Dermis microvascular lymphatic vessel endothelial cell (primary cell): ENCODE data around the gene HRG. TPM values are rescaled to one million over a fixed set of nuclear protein-coding genes. Genes with fewer than 3 reads are reported as not detected.

ENCODE experiments used
- DNase-seq, 2 donors: peaks; one replicate each; pipeline versions ENCODE4 v3.0.0 to v3.0.0-alpha.2; 2010; ENCODE audit warnings: low read depth in 2 of 2
- total RNA-seq: library from RNA; depleted of rRNA; stranded (reverse); fragments of >200 nt; gene quantifications from 2 replicates; pipeline ENCODE4 v1.2.1, GENCODE V29; 2014

Gene HRG
- total RNA-seq, 1 donor from 2014 or later, result not detected

DNA sequence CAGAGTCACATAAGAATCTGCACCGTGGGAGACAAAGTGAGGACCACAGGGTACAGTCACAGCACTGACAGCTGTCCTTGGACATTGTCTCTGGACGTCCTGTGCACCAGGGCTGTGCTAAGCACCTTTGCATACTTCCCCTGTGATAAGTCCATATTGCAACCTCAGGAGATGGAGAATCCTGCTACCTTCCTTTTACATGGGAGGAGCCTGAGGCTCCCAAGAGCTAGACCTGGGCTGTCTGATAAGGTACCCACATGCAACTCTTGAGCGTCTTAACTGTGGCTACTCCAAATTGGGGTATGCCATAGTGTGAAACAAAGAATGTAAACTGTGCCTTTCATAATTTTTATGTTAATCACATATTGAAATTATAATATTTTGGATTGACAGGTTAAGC lies 28.1 kb upstream of the HRG start:
- DNase-seq, result no peak

DNA sequence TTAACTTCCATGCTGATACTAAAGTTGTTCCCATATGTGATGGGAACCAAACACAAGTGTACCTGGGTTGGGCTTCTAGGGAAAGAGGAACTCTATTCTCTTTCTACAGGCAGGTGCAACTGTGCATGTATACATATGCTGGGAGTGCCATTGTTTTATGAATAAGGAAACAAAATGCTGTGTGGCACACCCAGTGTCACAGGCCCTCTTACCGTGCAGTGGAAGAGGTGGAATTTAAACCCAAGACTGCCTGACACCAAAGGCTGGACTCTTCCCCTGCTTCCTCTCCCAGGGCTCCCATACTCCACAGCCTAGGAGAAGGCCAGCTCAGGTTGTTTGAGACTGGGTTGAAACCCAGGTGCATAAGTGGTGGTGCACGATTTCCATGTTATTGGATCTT lies 27.6 kb upstream of the HRG start:
- no peak for DNase-seq

DNA sequence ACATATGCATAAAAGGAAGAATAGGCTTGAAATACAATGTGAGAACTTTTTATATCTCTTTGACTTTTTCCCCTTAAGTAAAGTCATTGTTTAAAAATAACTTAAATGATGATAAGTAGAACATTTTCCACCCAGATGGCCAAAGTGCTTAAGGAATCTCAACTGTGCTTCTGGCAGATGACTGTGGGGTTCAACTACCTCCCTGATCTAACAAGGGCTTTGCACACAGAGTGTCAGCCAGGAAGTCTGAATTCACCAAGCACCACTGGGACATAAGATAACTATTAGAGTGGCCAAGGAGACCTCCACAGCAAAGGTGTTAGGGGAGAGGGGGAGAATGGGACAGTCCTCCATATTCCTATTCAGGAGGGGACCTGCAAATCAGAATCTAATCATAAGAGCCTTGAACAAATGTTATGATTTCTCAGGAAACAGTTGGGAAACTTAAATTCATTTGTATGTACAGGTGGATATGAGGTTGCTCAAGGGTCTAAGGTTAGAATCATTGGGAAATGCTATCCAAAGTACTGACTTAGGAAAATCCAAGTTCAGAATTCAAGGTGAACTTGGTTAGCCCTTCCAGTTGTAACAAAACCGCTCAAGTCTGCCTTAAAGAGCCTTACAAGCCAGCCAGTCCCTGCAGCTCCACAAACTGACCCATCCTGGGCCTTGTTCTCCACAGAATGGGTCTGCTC lies 25.9 kb upstream of the HRG start, which contains the start of gene FETUB:
FETUB (plus strand) TSS at position 622 of the 695 bp plus-strand sequence; CDS start at position 684, 62 bp downstream.
- no peak for DNase-seq

DNA sequence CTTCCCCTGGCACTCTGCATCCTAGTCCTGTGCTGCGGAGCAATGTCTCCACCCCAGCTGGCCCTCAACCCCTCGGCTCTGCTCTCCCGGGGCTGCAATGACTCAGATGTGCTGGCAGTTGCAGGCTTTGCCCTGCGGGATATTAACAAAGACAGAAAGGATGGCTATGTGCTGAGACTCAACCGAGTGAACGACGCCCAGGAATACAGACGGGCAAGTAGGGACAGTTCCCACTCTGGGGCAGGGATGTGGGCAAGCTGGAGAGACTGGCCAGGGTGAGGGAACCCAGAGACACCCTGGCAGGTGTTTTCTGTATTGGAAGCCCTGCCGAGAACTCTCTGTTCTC lies 25.4 kb upstream of the HRG start:
- DNase-seq, result no peak

DNA sequence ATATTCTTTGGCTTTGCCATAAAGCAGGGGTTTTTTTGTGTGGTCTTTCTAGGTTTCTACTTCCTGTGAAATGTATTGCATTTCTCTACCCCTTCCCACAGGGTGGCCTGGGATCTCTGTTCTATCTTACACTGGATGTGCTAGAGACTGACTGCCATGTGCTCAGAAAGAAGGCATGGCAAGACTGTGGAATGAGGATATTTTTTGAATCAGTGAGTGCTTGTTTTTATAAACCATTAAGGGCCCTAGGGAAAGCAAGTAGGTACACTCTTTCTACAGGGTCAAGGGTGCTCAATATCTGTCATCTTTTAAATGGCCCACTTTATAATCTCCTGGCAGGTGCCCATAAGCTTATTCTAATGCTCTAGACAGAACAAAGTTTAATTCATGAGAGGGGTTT lies 24.9 kb upstream of the HRG start:
- DNase-seq, result no peak

DNA sequence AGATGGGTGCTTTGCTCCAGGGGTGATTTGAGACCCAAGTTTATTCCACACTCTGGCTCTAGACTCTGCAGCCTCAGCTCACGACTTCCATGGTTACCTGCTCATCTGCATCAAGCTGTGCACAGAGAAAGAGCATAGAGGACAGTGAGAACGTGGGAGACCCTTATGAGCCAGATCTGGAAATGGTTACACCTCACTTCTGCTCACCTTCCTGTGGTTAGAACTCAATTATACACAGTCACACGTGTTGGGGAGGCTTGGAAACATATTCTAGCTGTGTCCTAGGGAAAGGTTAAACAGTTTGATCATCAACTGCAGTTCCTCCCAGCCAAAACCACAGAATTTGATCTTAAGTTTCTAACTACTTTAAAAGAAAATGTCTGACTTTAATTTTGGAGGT lies 23.8 kb upstream of the HRG start:
- DNase-seq, result no peak

DNA sequence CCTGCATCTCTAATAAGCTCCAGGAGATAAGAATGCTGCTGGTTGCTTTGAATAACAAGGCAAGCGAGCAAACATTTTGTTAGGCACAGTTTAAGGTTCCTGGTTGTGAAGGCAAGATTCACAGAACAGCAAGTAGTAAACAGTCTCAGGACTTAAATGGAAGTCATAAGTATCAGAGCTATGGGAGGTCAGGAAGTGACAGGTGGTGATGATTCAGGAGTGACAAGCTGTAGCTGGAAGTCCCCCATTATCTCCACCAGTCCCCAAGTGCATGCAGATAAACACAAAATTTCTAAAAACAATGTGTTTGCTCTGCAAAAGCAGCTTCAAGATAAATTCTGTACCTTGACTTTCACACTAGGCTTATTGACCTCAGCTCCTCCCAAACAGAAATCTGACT lies 22.3 kb upstream of the HRG start:
- no peak for DNase-seq

DNA sequence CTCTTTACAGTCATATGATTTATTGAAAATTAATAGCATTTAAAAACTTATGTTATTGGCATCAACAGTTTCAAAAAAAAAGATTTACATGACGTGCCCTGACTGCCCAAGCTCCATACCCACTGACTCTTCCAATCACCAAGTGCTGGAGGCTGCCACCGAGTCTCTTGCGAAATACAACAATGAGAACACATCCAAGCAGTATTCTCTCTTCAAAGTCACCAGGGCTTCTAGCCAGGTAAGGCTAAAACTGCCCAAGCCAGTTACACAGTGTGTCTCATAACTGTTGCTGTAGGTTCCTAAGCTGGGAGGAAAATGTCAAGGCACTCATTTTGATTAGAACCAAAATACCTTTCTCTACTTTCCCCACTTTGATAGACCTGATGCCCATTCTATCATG lies 21.1 kb upstream of the HRG start:
- DNase-seq, result no peak

DNA sequence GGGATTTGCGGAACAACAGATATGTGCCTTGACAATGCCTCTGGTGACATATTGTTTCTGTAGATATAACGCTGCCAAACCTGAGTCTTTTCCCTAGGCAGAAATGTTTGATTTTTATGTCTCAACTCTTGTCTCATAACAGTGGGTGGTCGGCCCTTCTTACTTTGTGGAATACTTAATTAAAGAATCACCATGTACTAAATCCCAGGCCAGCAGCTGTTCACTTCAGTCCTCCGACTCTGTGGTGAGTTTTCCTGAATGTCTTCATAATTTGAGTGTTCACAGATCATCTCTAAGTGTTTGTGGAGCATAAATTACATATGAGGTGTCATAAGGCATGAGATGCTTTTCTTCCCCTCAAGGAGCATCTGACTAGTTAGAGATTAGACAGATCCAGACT lies 19.7 kb upstream of the HRG start:
- no peak for DNase-seq

DNA sequence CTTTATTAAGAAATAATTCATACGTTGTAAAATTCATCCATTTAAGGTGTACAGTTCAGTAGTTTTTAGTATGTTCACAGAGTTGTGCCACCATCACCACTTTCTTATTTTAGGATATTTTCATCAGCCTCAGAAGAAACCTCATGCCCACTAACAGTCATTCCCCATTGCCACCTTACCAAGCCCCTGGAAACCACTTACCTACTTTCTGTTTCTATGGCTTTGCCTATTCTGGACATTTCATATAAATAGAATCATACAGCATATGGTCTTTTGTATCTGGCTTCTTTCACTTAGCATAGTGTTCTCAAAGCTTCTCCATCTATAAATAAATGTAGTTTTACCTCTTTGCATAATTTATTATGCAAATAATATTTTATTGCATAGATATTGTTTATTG lies 19.0 kb upstream of the HRG start:
- no peak for DNase-seq

DNA sequence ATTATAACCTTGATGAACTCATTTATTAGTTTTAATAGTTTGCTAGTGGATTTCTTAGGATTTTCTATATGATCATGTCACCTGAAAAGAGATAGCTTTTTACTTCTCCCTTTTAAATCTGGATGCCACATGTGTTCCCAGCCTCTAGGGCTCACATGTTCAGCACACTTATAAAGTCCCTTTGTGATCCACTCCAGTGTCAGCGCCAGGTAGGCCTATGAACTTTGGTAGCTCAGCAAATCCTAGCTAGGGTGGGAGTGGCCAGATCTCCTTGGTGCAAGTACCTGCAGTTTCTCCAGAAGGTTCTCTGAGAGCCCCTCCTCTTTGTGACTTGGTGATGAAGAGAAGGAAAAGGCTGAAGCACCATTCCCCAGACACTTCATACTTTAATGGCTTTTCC lies 17.0 kb upstream of the HRG start:
- DNase-seq, result no peak

DNA sequence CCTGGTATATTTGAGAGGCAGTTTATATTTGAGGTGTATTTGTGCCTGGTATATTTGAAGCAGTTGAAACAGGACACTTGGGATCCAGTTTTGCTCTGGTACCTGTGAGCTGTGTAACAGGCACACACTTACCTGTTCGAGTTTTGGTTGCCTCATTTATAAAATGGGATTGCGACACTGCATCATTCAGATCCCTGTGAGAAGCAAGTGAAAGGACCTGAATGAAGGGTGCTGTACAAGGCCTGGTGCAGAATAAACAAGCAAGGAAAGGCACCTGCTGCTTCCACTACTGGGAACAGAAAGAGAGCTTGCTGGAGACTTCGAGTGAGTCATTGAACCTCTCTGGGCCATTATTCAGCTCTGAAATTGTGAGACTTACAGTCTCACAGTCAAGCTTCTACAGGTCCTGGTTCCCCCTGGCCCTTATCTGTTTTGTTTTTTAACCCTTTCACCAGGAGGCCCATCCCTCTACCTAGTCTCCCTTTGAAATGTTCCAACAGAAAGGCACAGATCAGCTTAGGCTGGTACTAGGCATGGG lies 14.1 kb upstream of the HRG start:
- no peak for DNase-seq

DNA sequence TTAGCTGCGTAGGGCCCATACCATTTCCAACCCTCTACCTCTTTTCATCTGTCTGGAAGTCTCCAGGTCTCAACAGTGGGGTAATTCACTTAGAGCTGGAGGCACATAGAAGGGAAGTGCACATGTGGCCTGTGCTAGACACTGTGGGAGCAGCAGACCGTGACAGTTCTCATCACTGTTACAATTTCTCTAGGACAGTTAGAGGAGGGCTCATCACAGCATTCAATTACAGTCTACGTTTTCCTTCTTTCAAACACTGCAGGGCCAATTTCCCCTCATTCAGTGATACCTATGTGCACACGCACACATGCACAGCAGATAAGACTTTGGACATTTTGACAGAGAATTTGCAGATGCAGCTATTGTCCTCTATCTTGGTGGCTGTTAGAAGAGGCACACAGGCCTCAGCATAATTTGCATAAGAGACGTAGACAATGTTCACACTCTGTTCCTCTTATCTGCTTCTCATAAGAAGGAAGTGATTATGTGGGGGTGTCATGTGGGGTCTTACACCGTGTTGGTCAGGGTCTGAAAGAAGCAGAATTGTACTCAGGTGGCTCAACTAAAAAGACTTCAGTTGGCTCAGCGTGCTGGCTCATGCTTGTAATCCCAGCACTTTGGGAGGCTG lies 12.6 kb upstream of the HRG start:
- no peak for DNase-seq

DNA sequence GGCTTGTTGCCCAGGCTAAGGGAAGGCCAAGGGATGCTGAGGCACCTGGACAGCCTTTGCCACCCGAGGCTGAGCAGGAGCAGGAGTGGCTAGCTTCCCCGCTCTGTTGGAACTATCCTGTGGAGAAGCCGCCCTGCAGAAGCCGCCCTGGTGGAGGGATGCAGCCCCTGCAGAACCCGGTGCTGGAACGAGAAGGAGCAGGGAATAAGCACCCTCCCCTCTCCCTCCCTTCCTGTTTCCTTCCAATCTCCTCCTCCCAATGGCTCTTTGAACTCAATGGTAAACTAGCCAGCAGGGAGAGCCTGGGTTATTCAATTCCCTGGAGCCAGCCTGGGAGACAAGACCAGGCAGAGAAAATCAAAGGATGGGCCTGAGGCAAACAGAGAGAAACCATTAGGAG lies 11.8 kb upstream of the HRG start:
- DNase-seq, result no peak

DNA sequence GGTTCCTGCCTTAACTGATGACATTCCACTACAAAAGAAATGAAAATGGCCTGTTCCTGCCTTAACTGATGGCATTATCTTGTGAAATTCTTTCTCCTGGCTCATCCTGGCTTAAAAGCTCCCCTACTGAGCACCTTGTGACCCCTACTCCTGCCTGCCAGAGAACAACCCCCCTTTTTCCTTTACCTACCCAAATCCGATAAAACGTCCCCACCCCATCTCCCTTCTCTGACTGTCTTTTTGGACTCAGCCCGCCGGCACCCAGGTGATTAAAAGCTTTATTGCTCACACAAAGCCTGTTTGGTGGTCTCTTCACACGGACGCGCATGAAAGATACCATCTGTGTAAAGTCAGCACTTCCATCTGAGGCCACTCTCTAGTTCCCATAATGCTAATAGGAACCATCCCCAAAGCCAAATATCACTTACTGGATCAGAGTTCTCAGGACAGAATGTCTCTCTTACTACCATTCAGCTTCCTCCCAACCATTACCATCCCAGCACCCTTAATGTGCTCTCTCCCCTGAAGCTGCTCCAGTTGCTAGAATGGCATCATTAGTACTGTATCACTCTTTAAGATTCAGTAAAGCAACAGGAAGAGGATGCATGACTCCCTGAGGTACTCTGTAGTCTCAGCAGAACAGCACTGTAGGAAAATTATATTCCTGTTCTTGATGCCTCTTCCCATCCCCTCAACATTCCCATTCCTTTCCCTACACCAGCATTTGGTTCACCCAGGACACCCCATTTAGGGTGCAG lies 2.3 kb upstream of the HRG start:
- DNase-seq, result no peak

DNA sequence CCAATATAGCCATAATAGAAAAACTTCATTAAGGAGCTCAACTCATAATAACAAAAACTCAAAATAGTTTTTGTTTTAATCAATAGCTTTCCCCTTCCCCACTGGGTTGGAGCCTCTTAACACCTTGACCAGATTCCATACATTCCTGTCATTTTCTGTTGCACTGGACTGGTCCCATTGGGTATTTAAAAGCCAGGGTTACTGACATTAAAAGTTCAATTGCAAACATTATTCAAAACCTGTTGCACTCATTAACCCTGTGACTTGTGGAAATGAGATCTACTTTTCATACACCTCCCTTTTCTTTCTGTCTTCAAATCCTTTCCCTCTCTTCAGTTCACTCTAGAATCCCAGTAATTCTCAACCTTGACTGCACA lies 1.7 kb upstream of the HRG start:
- DNase-seq, result no peak

DNA sequence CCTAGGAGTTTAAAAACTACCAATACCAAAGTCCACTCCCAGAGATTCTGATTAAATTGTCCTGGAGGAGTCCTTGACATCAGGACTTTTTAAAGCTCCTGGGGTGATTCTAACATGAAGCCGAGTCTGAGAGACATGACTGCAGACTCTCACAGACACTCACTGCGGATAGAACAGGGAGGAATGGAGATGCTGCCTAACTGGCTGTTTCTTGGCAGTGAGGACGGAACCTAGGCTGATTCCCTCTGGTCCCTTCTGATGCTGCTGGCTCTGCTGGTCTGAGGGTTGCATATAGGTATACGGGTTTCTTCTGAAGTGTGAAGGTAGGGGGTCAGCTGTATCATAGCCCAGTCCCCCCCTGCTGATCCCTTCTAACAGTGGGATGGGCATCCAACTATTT lies 1.3 kb upstream of the HRG start:
- no peak for DNase-seq

DNA sequence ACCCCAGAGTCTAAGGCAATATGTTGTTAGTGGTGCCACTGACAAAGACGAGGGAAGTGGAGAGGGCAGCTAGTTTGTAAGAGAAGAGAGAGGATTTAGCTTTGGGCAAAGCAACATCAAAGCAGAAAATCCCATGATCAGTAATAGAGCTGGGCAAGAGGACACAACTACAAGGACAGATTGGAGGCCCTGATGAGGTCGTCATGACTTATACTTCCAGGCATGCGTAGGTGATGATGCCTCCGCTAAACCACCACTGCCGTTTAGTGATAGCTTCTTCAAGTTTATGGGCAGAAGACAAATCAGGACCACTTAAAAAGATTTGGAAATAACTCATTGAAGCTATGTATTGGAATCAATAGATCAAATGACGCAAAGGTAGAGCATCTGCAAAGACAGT lies 2.6 kb downstream of the HRG start:
- DNase-seq, result no peak

DNA sequence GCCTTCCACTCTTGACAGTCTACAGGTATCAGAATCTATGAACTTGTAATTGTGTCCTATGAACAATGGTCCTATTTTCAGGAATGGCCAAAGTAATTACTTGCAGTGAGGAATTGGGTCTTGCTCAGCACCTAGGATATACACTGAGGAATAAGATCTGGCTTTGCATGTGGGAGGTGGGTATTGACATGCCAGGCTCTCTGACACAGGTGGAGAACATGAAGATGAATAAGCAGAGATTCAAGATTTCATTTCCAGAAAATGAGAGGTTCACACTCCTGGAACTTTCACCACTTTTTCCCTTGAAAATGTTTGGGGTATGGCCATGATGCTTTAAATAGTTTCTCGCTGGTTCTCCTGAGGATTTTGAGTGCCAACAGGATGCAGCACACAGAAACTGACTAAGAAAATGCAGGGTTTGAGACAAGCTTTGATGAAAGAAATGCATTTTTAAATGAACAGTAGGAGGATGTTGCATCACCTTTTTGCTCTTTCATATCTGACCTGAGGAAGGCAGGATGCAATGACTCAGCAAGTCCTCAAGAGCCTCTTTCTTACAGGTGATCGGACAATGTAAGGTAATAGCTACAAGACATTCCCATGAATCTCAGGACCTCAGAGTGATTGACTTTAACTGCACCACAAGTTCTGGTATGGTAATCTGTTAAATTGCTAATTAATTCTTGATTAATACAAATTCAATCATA lies 3.7 kb downstream of the HRG start:
- no peak for DNase-seq

DNA sequence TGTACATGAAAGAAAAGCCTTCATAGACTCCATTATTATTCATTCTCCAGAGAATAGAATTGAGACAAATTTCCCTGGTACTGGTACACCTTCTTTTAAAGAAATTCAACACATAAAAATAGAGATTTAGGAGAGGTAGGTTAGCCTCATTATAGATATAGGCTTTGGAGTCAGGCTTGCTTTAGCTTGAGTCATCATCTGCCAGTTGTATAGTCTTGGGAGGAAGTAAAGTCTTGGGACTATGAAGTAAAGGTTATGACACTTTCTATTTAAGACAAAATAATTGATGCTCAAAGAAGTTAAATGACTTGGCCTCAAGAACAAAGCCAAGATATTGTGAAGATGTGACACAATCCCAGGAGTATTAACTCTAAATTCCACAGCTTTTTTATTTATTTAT lies 4.3 kb downstream of the HRG start:
- DNase-seq, result no peak

DNA sequence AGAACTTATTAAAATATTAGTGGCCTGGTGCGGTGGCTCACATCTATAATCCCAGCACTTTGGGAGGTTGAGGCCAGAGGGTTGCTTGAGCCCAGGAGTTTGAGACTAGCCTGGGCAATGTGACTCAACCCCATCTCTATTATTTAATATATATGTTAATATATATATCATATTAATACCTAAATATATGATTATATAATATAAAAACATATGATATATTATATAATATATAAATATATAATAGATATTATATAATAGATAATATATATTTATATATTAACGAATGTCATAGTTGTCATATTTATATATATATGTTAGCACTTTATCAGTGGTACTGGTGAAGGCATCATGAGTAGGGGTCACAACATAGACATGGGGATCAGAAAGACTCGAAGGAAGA lies 5.2 kb downstream of the HRG start:
- no peak for DNase-seq

DNA sequence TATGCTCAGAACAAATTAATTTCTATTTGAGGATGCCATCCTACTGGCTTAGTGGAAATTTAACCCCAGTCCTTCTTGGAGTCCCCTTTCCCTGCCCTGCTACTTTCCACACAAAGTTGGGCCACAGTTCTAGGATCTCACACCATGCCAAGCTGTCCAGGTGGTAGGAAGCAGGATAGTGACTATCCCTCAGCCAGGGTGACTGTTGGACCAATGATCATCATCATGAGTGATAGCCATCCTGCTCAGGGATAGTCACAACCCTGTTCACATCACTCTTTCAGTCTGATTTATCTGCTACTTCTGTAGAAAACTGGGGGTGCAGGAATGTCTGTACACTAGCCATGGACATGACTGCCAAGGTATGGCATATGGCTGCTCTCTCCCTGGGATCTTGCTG lies 12.8 kb downstream of the HRG start:
- DNase-seq, result no peak
